HUDEP-2 (cell line): Measurements from ENCODE around the gene PSG11.
"Not testable (repeated sequence)": the region's sequence is repeated elsewhere in the genome, so short reads cannot be mapped to it uniquely, and the experiment has no call there.

Experiments
- DNase-seq, 76 experiments: peaks; one replicate each; lab custom pipeline; 2025; ENCODE audit not compliant: unreplicated experiment in 76 of 76; lab: John Stamatoyannopoulos, UW

PSG11 gene

DNA sequence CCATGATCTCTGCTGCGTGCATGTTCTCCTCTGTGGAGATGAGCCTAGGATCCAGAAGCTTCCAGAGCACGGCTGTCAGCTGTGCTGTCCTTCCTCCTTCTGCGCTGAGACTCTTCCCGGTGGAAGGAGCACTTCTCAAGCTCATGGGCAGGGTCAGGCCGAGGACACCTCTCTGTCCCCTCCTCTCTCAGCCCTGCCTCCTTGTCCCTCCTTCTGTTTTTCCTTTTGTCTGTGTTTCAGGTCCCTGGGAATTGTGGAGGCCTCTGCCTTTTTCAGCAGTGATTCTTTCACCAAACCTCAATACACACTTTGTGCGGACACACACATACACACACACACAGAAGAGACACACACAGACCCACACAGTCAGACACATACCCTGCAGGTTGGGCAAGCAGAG lies at the start of gene PSG11:
Gene PSG11 (minus strand): TSS at position 101 of the 400 bp plus-strand sequence. CDS start 97 bp downstream, at position 4.
- not testable (repeated sequence) for DNase-seq

DNA sequence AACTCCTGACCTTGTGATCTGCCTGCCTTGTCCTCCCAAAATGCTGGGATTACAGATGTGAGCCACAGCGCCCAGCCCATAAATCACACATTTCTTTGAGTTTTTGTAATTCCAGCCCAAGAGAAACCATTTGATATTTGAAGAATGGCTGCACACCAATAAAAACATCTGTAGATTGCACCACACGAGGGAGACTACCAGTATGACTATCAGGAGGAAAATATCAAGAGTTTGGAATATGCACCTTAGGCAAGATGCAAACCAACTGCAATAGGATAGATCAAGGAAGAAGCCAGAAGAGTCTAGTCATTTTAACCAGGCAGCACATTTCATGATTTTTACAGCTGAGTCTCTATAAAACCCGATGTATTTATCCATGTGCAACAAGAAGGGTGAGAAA lies 36.1 kb upstream of the PSG11 start:
- not testable (repeated sequence) for DNase-seq

DNA sequence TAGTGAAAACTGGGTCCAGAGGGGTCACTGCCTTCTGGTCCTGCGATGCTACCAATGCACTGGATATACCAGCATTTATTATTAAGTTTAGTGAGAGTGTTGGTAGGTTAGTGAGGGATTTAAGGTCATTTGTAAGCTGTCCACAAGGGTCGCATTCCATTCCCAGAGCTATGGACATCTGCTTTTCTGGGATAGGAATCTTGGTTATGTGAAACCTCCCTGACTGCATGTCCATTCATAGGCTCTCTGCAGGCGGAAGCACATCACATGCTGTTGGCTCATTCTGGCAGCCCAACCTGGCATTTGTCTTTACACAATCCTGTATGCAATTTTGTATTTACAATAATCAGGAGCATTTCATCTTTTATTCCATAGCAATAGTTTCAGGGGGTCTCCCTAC lies 35.1 kb upstream of the PSG11 start:
- DNase-seq: not testable (repeated sequence)

DNA sequence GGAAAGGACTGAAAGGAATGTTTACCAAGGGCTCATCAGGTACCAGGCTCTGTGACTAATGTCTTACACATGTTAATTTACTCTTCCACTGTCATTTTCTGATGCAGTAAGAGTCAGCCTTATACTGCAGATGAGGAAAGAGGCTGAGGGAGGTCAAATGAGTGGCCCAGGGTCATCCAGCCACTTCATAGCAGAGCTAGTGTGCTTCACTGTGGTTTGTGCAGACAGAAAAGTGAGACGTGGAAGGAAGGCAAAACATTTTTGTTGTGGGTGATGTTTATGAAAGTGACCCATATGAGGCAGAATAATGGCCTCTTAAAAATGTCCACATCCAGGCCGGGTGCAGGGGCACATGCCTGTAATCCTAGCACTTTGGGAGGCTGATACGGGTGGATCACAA lies 34.0 kb upstream of the PSG11 start:
- DNase-seq: not testable (repeated sequence)

DNA sequence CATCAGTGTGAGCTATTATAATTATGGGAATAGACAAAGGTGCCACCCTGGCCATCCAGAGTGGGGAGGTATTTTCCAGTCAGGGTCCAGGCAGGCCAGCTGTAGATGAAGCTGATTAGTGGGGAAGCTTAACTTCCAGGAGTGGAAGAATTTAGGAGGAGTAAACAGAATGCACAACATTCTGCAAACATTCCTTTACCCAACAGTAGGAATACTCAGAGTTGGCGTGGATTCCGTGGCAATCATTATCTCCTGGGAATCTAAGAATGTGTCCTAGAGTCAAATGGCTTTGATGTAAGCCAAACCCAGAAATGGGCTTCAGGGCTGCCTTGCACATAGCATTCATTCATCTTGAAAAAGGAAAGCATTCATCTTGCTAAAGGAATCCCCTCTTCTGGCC lies 33.2 kb upstream of the PSG11 start:
- DNase-seq: not testable (repeated sequence)

DNA sequence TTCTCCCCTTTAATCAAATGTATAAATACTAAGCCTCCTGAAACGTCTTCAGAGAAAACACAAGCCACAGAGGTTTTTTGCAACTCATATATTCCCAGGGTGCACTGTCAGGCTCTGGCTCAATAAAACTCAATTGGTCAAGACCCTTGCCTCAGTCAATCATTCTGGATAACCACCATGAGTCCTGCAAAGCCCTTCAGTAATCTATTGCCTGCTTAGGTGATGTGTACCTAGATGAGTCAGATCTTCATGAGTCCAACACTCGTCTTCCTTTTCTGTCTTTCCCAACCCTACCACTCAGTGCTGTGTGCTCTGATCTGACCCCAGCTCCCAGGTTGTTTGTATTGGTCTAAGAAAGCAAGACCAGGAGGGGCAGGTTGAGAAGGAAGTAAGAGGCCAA lies 32.2 kb upstream of the PSG11 start:
- not testable (repeated sequence) for DNase-seq

DNA sequence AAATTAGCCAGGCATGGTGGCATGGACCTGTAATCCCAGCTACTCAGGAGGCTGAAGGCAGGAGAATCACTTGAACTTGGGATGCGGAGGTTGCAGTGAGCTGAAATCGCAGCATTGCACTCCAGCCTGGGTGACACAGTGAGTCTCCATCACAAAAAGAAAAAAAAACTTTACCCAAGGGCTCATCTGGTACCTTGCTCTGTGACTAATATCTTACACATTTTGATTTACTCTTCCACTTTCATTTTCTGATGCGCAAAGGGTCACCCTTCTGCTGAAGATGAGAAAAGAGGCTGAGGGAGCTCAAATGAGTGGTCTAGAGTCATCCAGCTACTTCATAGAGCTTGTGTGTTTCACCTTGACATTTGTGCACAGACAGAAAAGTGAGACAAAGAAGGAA lies 21.7 kb upstream of the PSG11 start:
- DNase-seq: not testable (repeated sequence)

DNA sequence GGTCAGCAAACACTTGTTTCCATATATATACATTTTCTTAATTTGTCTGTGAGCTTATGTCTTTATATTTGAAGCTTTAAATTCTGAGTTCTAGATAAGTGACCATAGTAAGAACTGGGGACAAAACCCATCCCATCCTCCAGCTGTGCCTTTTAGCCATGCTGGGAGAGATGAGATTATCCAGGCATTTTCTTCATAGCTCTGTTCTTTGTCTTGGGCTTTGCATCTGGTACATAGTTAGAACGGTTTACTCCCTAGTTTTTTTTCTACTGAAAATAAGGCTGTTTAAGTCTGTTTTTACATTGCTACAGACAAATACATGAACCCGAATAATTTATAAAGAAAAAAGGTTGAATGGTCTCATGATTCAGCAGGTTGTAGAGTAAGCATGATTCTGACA lies 20.3 kb upstream of the PSG11 start:
- DNase-seq: not testable (repeated sequence)

DNA sequence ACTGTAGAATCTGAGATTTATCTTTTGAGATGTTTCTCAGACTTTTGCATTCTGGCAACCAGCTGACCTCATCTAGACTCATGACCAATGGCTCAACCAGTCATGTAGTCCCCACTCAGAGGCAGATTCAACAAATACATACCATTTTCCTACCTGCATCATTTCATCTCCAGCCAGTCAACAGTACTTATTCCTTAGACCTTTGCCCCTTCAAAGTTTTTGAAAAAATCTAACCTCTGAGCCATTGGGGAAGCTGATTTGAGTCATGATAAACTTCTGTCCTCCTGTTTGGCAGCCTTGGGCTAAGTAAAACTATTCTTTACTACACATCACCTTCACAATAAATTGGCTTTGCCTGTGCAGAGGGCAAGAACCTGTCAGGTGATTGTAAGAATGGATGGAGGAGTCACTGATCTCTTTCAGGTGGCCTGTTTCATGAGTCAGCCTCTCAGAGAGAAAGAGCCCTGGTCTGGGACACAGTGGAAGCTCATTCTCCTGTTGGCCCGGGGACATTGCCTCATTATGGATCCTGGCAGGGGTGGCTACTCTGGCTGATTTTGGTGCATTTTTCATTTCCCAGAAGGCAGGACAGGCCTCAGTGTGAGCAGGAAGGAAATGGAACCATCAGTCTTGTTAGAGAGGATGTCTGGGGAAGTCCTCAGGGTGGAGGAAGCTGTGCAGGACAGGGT lies 17.4 kb upstream of the PSG11 start:
- DNase-seq: not testable (repeated sequence)

DNA sequence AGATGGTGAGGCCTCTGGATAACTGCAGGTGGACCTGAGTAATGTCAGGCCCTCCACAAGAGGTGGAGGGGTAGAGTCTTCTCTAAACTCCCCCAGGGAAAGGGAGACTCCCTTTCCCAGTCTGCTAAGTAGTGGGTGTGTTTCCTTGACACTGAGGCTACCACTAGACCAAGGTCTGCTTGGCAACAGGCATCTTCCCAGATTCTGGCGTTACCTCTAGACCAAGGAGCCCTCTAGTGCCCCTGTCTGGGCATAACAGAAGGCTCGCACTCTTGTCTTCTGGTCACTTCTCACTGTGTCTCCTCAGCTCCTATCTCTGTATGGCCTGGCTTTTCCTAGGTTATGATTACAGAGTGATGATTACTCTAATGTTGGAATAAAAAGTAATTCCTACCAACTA lies 5.4 kb upstream of the PSG11 start:
- DNase-seq: peak in 5 of 76 experiments; percentile 8 to 36 (median 18)

DNA sequence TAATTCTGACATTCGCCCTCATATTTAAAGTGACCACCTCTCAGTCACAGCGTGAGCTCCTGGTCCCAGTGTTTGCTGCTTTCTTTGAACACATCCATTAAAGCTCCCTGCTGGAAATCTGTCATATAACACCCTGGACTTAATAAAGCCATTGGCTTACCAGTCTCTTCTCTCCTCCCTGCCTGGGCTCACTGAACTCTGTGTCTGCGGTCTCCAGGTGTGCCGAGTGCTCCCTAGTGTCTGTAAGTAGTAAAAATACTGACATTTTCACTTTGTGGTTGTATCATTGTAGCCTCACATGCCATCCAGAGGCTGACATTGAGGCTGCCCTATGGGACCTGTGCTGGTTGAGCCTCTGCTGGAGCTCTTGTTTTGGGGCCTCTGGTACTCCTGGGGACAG lies 2.6 kb upstream of the PSG11 start:
- DNase-seq: no peak

DNA sequence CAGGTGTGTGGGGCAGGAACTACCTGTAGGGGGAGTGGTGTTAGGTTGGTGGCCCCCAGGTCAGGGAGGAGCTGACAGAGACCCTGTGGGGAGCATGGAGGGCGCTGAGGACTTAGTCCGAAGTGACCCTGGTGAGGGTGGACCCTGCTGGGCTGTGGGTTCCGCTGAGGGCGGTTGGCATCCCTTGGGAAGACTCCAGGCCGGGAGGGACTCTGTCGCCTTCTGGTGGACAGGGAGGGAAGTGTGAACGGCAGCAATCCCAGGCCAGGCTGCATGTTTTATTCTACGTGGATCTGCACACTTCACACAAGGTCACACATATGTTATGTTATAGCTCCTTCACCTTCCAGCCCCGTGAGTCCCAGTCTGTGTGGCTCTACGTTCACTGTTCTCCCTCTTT lies 1.7 kb upstream of the PSG11 start:
- DNase-seq: peak in 4 of 76 experiments; percentile 3 to 13 (median 6)

DNA sequence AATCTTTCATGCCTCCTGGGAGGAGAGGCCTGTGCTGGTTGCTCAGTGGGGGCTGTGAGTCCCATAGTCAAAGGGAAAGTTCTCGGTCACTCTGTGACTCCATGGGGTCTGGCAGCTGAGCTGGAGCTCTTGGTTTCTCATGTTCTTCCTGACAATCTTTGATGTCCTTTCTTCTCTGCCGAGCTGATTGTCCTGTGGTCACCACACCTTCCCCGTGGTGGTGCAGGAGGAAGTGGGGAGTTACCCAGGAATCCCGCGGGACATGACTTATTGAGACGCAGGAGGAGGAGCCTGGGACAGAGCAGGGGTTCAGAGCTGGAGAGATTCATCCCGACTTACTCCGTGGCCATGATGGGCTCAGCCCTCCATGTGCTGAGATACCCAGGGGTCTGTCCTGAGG lies 792 bp upstream of the PSG11 start:
- not testable (repeated sequence) for DNase-seq

DNA sequence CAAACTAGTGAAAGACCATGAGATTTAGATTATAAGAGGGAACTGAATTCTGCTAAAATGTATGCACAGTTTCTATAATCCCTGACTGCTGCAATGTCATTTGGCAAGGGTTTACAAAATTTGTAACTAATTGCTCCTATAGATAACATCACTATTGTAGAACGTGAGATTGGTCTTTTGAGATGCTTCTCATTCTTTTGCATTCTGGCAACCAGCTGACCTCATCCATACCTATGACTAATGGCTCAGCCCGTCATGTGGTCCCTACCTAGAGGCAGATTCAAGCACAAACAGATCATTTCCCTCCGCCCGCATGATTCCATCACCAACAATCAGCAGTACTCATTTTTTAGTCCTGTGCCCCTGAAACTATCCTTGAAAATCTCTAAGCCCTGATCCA lies 4.2 kb downstream of the PSG11 start:
- not testable (repeated sequence) for DNase-seq

DNA sequence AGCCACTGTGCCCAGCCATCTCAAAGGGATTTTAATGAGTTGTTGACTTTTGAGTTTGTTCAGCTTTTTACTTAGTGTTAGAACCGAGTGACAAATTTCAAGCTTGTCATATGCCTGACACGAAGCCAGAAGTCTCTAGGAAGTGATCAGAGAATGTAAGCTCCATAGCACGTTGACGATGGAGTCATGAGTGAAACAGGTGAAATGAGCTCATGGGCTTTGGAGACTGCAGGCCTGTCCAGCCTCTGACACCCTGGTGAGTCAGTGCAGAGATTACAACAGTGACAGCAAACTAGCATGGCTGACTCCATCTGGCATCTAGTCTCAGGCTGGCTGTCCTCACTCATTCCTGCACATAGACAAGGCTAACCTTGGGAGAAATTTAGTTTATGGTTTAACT lies 4.6 kb downstream of the PSG11 start:
- not testable (repeated sequence) for DNase-seq

DNA sequence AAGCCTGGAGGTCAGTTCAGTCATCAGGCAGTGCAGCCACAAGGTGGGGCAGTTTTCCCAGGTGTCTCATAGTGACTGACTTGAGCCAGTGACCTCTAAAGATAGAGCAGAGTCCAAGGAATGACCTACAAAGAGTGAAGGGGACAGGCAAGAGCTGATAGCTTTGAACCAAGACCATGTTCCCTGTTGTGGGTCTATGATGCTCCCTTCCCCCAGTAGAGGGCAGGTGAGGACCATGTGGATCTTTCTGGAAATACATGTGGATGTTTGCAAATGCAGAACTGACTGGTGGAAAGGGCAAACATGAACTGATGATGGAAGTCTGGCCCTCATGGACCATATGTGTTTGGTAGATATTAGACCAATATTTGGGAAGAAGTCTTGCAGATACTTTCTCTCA lies 6.7 kb downstream of the PSG11 start:
- DNase-seq: peak in 1 of 76 experiments; percentile 5

DNA sequence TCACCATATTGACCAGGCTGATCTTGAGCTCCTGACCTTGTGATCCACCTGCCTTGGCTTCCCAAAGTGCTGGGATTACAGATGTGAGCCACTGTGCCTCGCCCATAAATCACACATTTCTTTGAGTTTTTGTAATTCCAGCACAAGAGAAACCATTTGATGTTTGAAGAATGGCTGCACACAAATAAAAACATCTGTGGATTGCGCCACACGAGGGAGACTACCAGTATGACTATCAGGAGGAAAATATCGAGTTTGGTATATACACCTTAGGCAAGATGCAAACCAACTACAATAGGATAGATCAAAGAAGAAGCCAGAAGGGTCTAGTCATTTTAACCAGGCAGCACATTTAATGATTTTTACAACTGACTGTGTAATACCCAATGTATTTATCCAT lies 20.4 kb downstream of the PSG11 start:
- DNase-seq: not testable (repeated sequence)

DNA sequence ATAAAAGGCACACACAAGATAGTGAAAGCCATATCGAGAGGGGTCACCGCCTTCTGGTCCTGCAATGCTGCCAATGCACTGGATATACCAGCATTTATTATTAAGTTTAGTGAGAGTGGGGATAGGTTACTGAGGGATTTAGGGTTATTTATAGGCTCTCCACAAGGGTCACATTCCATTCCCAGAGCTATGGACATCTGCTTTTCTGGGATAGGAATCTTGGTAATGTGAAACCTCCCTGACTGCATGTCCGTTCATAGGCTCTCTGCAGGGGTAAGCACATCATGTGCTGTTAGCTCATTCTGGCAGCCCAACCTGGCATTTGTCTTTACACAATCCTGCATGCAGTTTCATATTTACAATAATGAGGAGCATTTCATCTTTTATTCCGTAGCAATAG lies 21.4 kb downstream of the PSG11 start:
- DNase-seq: not testable (repeated sequence)

DNA sequence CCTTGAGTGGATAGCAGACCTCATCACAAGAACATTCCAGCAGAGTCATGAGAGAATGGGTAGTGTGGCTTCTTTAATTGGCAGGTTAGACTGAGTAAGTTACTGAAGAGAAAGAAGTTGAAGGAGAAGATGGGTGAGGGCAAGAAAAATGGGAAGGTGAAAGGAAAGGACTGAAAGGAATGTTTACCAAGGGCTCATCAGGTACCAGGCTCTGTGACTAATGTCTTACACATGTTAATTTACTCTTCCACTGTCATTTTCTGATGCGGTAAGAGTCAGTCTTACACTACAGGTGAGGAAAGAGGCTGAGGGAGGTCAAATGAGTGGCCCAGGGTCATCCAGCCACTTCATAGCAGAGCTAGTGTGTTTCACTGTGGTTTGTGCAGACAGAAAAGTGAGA lies 22.6 kb downstream of the PSG11 start:
- DNase-seq: not testable (repeated sequence)

DNA sequence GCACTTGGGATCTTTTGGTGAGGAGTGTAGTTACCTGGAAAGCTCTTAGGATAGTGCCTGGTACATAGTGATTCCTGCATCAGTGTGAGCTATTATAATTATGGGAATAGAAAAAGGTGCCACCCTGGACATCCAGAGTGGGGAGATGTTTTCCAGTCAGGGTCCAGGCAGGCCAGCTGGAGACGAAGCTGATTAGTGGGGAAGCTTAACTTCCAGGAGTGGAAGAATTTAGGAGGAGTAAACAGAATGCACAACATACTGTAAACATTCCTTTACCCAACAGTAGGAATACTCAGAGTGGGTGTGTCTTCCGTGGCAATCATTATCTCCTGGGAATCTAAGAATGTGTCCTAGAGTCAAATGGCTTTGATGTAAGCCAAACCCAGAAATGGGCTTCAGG lies 23.3 kb downstream of the PSG11 start:
- DNase-seq: not testable (repeated sequence)

DNA sequence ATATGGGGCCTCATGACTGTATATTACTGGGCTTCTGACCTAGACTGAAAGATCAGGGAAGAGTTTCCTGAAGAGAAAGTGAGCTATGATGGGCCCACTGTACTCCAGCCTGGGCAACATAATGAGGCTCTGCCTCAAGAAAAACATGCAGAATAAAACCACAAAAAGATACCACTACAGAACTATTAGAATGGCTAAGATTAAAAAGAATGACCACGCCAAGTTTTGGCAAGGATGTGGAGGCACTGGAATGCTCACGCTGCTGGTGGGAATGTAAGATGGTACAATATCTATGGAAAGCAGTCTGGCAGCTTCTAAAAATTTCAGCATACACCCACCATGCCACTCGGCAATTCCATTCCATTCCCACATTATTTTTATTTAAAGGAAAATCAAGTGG lies 30.1 kb downstream of the PSG11 start:
- DNase-seq: not testable (repeated sequence)

DNA sequence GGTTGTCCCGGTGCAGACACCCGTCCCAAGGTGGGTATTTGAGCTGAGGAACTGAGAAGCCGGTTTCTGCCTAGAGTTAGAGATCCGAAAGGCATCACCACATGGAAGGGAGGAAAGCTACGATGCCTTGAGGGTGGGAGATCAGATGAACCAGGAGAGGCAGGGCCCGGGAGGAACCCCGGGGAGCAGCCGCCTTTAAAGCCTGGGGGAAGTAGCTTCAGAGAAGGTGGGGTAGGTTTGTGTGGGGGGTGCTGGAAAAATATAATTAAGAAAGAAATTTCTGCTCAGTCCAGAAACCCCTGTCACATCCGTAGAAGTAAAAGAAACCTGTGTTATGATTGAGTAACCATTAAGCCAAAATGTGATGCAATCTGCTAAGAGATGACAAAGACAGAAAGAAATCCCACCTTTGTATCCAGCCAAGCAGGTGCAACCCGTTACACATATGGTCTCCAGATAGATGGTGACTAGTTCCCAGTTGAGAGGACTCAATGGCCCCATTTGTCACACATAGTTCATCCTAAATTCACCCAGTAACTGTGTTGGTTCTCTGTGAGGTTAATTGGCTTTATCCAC lies 34.2 kb downstream of the PSG11 start:
- DNase-seq: not testable (repeated sequence)
